Prostate gland (tissue), 2 donors: ENCODE data around the gene ZNF740.

Experiments
- POLR2A ChIP-seq: fragments of 450-650 bp; IDR thresholded peaks from one replicate; pipeline ENCODE4 v1.6.1; 2016; ENCODE audit warnings: antibody characterized with exemption, mild to moderate bottlenecking
- POLR2AphosphoS5 ChIP-seq: sonication (generic); formaldehyde crosslinking; IDR thresholded peaks from one replicate; pipeline ENCODE4 v1.6.1; 2017; ENCODE audit warnings: antibody characterized with exemption
- TF ChIP-seq, protein P1 (sequence below), 4 experiments: fragments of 200-600 bp in 2 of 4; fragments of 450-650 bp in 2 of 4; sonication (generic) in 2 of 4; IDR thresholded peaks; 1 replicate in 3 of 4; 2 replicates in 1 of 4; pipeline ENCODE4 v1.5.1; 2016 to 2019; ENCODE audit warnings: antibody characterized with exemption in 4 of 4, mild to moderate bottlenecking in 2 of 4, moderate library complexity in 2 of 4

DNA sequence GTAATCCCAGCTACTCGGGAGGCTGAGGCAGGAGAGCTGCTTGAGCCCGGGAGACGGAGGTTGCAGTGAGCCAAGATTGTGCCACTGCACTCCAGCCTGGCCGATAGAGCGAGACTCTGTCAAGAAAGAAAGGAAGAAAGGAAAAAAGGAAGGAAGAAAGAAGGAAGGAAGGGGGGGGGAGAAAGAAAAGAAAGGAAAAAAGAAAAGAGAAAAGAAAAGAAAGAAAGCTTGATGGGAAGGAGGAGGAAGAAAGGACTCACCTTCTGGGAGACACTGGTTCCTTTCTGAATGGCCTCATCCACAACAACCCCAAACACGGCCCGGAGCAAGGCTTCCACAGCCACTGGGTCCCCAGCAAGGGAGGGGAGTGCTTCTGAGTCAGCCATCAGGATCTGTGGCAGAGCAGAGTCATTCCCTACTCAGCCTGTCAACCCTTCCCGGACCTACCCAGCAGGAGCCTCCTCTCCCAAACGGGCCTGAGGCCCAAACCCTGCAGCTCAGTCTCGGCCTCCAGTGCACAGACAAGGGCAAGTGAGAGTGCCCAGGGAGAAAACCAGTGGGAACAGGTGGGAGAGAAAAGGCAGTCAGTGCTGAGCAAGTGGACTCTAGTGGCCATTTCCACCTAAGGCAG lies 7.3 kb upstream of the ZNF740 start:
- TF ChIP-seq, protein P1, sequence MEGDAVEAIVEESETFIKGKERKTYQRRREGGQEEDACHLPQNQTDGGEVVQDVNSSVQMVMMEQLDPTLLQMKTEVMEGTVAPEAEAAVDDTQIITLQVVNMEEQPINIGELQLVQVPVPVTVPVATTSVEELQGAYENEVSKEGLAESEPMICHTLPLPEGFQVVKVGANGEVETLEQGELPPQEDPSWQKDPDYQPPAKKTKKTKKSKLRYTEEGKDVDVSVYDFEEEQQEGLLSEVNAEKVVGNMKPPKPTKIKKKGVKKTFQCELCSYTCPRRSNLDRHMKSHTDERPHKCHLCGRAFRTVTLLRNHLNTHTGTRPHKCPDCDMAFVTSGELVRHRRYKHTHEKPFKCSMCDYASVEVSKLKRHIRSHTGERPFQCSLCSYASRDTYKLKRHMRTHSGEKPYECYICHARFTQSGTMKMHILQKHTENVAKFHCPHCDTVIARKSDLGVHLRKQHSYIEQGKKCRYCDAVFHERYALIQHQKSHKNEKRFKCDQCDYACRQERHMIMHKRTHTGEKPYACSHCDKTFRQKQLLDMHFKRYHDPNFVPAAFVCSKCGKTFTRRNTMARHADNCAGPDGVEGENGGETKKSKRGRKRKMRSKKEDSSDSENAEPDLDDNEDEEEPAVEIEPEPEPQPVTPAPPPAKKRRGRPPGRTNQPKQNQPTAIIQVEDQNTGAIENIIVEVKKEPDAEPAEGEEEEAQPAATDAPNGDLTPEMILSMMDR (IDR thresholded peaks at IDR 0.05), result no peak
- TF ChIP-seq POLR2A (no peak), POLR2AphosphoS5 (no peak)
